Measurements from ENCODE around the gene AFG1L.

GRCh38 chr6:108549741-108550140 lies 254.9 kb downstream of the AFG1L start:
- TF ChIP-seq ZNF274 (IDR thresholded peaks at IDR 0.05; ENCODE audit: low read depth, low read length) = no peak
- TF ChIP-seq YY1 (IDR thresholded peaks at IDR 0.05; ENCODE audit: insufficient read depth, insufficient read length) = no peak
- no peak for TF ChIP-seq SUZ12 (IDR thresholded peaks at IDR 0.05; ENCODE audit: extremely low read depth, insufficient read depth, insufficient read length)
